Neutrophil (primary cell): Measurements from ENCODE around the gene IGSF21.

ENCODE experiments used
- H3K27ac ChIP-seq: fragments of 200-600 bp; sonication (generic); 2 replicates; pipeline ENCODE4 v1.5.1; 2016; ENCODE audit warnings: mild to moderate bottlenecking, moderate library complexity
- H3K27me3 ChIP-seq: fragments of 200-600 bp; sonication (generic); 2 replicates; pipeline ENCODE4 v1.6.0; 2016; ENCODE audit warnings: mild to moderate bottlenecking
- H3K36me3 ChIP-seq: fragments of 200-600 bp; sonication (generic); 2 replicates; pipeline ENCODE4 v1.5.1; 2017
- H3K4me1 ChIP-seq, 2 experiments: fragments of 200-600 bp in 1 of 2; sonication (generic) in 1 of 2; 1 replicate in 1 of 2; 2 replicates in 1 of 2; pipeline versions ENCODE4 v1.5.1 to v1.6.1; 2013 to 2016; ENCODE audit warnings: low read depth in 1 of 2, low read length in 1 of 2, mild to moderate bottlenecking in 1 of 2, moderate library complexity in 1 of 2; ENCODE audit not compliant: control insufficient read depth in 1 of 2, insufficient read depth in 1 of 2
- H3K4me3 ChIP-seq, 2 experiments: fragments of 200-600 bp in 1 of 2; sonication (generic) in 1 of 2; 1 replicate in 1 of 2; 2 replicates in 1 of 2; pipeline ENCODE4 v1.5.1; 2013 to 2016; ENCODE audit warnings: low read depth in 1 of 2, low read length in 1 of 2, mild to moderate bottlenecking in 1 of 2, moderate library complexity in 1 of 2
- H3K9me3 ChIP-seq: fragments of 200-600 bp; sonication (generic); 2 replicates; pipeline ENCODE4 v1.5.1; 2016
- TF ChIP-seq, protein P1 (sequence below): fragments of 200-600 bp; sonication (generic); IDR thresholded peaks from 2 replicates; pipeline ENCODE4 v1.5.1; 2016; ENCODE audit warnings: antibody characterized with exemption

The IGSF21 gene

DNA sequence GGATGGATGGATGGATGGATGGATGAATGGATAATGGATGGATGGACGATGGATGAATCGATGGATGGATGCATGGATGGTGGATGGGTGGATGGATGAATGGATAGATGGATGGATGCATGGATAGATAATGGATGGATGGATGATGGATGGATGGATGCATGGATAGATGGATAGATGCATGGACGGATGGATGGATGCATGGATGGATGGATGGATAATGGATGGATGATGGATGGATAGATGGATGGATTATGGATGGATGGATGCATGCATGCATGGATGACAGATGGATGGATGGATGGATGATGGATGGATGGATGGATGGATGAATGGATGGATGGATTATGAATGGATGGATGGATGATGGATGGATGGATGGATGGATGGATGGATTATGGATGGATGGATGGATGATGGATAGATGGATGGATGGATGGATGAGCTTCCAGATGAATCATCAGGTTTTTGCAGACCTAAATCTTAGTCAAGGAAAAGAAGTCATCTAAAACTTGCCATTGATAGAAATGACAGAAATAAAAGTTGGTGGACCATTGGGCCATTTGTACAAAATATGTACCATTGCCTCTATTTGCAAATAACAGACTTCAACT, 197.7 kb downstream of the IGSF21 start:
- no peaks in the 10 kb centered on the region for H3K36me3 ChIP-seq
- no peaks in the 10 kb centered on the region for H3K27me3 ChIP-seq
- H3K4me1 ChIP-seq = no peaks in the 10 kb centered on the region
- no peak overlapping the region for H3K27ac ChIP-seq
- TF ChIP-seq, protein P1, sequence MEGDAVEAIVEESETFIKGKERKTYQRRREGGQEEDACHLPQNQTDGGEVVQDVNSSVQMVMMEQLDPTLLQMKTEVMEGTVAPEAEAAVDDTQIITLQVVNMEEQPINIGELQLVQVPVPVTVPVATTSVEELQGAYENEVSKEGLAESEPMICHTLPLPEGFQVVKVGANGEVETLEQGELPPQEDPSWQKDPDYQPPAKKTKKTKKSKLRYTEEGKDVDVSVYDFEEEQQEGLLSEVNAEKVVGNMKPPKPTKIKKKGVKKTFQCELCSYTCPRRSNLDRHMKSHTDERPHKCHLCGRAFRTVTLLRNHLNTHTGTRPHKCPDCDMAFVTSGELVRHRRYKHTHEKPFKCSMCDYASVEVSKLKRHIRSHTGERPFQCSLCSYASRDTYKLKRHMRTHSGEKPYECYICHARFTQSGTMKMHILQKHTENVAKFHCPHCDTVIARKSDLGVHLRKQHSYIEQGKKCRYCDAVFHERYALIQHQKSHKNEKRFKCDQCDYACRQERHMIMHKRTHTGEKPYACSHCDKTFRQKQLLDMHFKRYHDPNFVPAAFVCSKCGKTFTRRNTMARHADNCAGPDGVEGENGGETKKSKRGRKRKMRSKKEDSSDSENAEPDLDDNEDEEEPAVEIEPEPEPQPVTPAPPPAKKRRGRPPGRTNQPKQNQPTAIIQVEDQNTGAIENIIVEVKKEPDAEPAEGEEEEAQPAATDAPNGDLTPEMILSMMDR = no peak
- no peaks in the 10 kb centered on the region for H3K9me3 ChIP-seq
- H3K4me3 ChIP-seq = no peak overlapping the region

DNA sequence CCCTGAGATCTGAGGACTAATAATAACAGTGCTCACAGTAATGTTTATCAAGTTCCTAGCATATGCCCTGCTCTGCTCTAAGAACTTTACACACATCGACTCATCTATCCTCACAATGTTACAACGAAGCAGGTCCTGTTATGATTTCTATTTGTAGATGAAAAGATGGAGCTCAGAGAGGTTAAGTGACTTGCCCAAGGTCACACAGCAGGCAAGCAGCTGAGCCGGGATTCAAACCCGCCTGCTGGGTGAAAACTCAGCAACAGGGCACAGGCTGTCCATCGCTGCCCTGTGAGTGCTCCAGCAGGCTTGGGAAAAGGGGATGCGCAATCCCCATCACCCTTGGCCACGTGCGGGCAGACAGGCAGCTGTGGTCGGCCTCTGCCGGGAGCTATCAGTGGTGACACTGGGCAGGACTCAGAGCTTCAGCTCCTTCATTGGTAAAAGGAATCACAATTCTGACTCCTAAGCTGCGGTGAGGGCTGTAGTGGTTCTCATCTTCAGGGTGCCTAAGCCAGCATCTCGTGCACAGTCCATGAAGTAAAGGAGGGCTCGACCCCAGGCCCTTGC, 199.8 kb downstream of the IGSF21 start:
- no peaks in the 10 kb centered on the region for H3K4me1 ChIP-seq
- no peak overlapping the region for H3K27ac ChIP-seq
- TF ChIP-seq, protein P1 = no peak
- no peaks in the 10 kb centered on the region for H3K9me3 ChIP-seq
- H3K4me3 ChIP-seq = no peak overlapping the region
- H3K27me3 ChIP-seq = no peaks in the 10 kb centered on the region
- H3K36me3 ChIP-seq = no peaks in the 10 kb centered on the region

DNA sequence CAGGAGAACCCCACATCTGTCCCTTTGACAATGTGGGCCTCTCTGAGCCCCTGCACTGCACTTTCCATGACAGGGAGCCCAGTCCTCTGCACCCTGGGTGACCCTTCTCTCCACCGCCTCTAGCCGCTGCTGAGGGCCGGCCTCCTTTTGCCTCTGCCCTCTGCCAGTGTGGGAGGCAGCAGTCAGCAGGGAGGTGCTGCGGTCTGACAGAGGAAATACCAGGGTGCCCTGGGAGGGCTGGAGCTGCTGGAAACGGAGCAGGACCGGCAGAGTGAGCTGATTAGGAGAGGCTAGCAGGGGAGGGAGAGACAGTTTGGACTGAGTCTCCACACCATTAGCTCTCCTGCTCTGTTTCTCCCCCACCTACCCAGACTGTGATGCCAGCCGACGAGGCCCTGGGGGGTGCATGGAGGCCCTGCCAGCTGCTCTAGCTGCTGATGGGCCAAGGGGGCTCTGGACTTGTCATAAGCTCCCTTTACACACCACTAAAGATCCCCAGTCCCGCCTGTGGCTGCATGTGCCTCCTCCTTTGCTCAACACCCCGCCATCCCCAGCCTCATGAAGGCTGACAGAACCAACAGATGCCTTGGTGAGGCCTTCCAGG, 202.1 kb downstream of the IGSF21 start:
- Histone ChIP-seq H3K36me3 (no peaks in the 10 kb centered on the region), H3K27ac (no peak overlapping the region), H3K4me3 (no peak overlapping the region), H3K27me3 (no peaks in the 10 kb centered on the region), H3K9me3 (no peaks in the 10 kb centered on the region), H3K4me1 (no peaks in the 10 kb centered on the region)
- TF ChIP-seq, protein P1 = no peak

DNA sequence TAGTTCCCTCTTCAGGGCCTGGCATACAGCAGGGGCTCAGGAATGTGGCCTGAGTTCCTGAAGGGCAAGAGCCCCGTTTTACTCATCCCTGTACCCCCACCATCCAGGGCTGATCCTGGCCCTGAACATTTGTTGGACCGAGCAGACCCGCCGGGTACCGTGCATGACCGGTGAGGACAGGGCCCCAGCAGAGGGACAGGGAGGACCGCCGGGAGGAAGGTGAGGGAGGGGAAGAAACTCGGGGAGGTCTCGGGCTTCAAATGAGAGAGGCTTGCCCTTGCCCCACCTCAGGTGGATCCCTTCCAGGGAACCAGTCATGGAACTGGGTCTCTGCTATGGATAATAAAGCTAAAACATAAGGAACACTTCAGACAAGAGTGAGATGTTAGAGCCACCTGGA, 205.4 kb downstream of the IGSF21 start:
- no peaks in the 10 kb centered on the region for H3K27me3 ChIP-seq
- H3K4me3 ChIP-seq = no peak overlapping the region
- no peaks in the 10 kb centered on the region for H3K36me3 ChIP-seq
- TF ChIP-seq, protein P1 = no peak
- H3K27ac ChIP-seq = no peak overlapping the region
- H3K9me3 ChIP-seq = no peaks in the 10 kb centered on the region
- no peaks in the 10 kb centered on the region for H3K4me1 ChIP-seq

DNA sequence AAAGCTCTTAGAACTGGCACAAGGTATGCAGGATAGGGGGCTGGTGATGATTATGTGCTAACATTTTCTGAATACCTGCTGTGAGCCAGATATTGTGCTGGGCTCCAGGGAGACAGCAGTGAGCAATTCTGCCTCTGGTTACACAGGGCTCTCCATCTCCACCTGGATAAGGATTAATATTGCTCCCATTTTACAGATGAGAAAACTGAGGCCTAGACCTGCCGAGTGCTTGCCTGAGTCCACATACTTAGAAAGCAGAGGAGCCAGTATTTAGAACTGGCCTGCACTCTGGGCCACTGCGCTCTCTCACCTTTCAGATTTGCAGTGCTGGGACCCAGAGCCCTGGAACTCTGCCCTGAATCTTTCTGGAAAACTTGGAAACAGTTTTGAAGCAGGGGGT, 205.9 kb downstream of the IGSF21 start:
- H3K4me1 ChIP-seq = no peaks in the 10 kb centered on the region
- no peaks in the 10 kb centered on the region for H3K27me3 ChIP-seq
- H3K9me3 ChIP-seq = no peaks in the 10 kb centered on the region
- TF ChIP-seq, protein P1 = no peak
- no peak overlapping the region for H3K27ac ChIP-seq
- H3K36me3 ChIP-seq = no peaks in the 10 kb centered on the region
- no peak overlapping the region for H3K4me3 ChIP-seq
